Central memory CD8-positive, alpha-beta T cell (primary cell): ENCODE measurements around the gene DCDC2C.

ENCODE experiments used
- ATAC-seq: fragments of 150-1000 bp; cut with Tn5 transposase; replicated peaks from 2 replicates; pipeline ENCODE4 v1.10.0; 2022; ENCODE audit warnings: mild to moderate bottlenecking, moderate FRiP score, moderate number of reproducible peaks; ENCODE audit not compliant: poor library complexity, severe bottlenecking; ENCODE audit errors: extremely low read depth
- DNase-seq, 2 donors: peaks; one replicate each; pipeline ENCODE4 v3.0.0; 2021; ENCODE audit warnings: low spot score in 2 of 2
- H3K27ac Mint-ChIP-seq: one replicate; pipeline ENCODE4 v1.8.0; 2022; ENCODE audit warnings: low read depth, mild to moderate bottlenecking, moderate library complexity, mixed read lengths
- H3K27me3 Mint-ChIP-seq: one replicate; pipeline ENCODE4 v1.8.0; 2022; ENCODE audit warnings: mixed read lengths
- H3K36me3 Mint-ChIP-seq: one replicate; pipeline ENCODE4 v1.8.0; 2022; ENCODE audit warnings: mild to moderate bottlenecking, moderate library complexity, mixed read lengths; ENCODE audit not compliant: insufficient read depth
- H3K4me1 Mint-ChIP-seq: one replicate; pipeline ENCODE4 v1.8.0; 2022; ENCODE audit warnings: mixed read lengths
- H3K4me3 Mint-ChIP-seq: one replicate; pipeline ENCODE4 v1.8.0; 2022; ENCODE audit warnings: mild to moderate bottlenecking, moderate library complexity, mixed read lengths
- H3K9me3 Mint-ChIP-seq: one replicate; pipeline ENCODE4 v1.8.0; 2022; ENCODE audit warnings: mixed read lengths

The DCDC2C gene

DNA sequence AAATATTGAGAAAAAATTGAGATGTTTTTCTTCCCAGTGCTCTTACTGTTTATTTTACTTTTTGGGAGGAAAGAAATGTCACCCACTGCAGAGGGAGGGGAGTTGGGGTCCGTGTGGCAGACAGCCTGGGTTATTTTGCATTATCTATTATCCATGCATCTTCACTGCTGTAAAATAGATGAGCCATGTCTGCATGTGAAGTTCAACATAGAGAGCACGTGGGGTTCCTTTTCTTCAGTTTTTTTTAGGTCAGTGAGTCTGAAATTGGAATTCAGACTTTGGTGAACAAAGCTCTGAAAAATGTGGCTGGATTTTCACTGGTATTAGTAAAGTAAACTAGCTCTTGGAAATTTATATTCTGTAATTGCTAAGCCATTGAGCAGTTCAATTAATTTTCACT lies 2.4 kb downstream of the DCDC2C start:
- H3K9me3 Mint-ChIP-seq = no peaks in the 10 kb centered on the region
- no peak for DNase-seq
- H3K36me3 Mint-ChIP-seq = no peaks in the 10 kb centered on the region
- no peaks in the 10 kb centered on the region for H3K4me1 Mint-ChIP-seq
- H3K27ac Mint-ChIP-seq = no peak overlapping the region
- no peak overlapping the region for H3K4me3 Mint-ChIP-seq
- H3K27me3 Mint-ChIP-seq = peaks cover 44% of the 10 kb centered on the region
- no peak for ATAC-seq

DNA sequence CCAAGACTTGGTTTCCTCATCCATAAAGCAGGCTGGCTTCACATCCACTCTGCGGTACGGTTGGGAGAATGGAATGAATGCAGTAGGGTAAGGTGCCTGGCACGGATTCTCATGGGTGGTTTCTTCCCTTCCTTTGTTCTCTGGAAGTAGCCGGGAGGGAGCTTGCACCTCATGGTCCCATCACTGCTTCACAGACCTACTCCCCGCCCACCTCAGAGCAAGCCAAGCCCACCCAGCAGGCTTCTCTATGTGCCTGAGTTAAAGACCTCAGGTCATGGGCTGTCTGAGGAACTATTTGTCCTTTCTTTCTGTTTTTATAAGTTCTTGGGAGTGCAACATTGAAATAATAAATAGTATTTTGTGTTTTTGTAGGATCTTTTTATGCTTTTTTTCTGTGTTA lies 3.5 kb downstream of the DCDC2C start:
- Mint-ChIP-seq H3K9me3 (no peaks in the 10 kb centered on the region), H3K4me3 (no peak overlapping the region), H3K27me3 (peaks cover 36% of the 10 kb centered on the region), H3K4me1 (no peaks in the 10 kb centered on the region), H3K36me3 (no peaks in the 10 kb centered on the region), H3K27ac (no peak overlapping the region)
- DNase-seq (no peak), ATAC-seq (no peak)

DNA sequence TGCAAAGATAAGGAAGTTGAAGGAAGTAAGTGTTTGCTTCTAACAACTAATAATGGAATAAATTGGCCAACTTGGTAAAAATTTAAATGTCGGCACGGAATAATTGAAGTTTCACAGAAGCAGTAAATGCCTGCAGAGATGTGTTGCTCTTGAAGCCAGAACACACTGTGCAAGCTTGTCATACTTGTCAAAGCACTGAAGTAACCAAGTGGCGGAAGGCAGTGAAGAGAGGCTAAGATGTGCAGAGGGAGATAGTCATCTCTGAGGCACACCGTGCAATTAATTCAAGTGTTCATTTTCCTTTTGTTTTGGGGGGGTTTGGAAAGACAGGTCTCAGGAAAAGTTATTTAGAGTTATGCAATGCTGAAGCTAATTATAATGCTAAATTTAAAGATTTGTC lies 5.2 kb downstream of the DCDC2C start:
- ATAC-seq (no peak), DNase-seq (no peak)
- no peak overlapping the region for H3K27ac Mint-ChIP-seq
- no peak overlapping the region for H3K4me3 Mint-ChIP-seq
- H3K36me3 Mint-ChIP-seq = no peaks in the 10 kb centered on the region
- H3K27me3 Mint-ChIP-seq = peaks cover 22% of the 10 kb centered on the region
- no peaks in the 10 kb centered on the region for H3K4me1 Mint-ChIP-seq
- no peaks in the 10 kb centered on the region for H3K9me3 Mint-ChIP-seq

DNA sequence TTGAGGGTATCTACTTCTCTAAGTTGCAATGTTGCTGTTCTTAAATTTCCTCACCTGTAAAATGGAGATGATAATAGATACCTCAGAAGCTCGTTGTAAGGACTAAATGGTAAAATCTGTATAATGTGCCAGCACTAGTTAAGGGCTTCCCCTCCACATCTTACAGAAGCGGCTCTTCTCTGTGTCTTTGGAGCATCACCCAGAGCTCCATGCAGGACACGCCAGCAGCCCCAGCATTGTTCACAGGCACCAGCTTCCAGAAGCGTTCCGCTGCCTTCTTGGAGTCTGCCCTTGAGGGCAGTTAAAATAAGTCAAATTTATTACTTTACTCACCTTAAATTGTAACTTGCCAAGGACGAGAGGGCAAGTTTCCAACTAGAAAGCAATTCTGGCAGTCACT lies 5.8 kb downstream of the DCDC2C start:
- DNase-seq (no peak), ATAC-seq (no peak)
- no peak overlapping the region for H3K4me3 Mint-ChIP-seq
- H3K9me3 Mint-ChIP-seq = no peaks in the 10 kb centered on the region
- H3K4me1 Mint-ChIP-seq = no peaks in the 10 kb centered on the region
- H3K36me3 Mint-ChIP-seq = no peaks in the 10 kb centered on the region
- peaks cover 22% of the 10 kb centered on the region for H3K27me3 Mint-ChIP-seq
- H3K27ac Mint-ChIP-seq = no peak overlapping the region

DNA sequence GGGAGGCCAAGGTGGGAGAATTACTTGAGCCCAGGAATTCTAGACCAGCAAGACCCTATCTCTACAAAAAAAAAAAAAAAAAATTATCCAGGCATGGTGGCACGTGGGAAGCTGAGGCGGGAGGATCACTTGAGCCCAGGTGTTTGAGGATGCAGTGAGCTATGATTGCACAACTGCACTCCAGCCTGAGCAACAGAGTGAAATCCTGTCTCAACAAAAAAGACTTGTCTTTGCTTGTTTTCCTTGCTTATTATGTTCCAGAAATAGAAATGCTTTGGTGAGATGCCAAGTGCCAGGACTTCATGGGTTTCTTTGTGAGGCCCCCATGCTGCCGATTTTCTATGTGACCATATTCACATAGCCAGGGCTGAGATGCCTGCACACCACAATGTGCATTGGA lies 9.0 kb downstream of the DCDC2C start:
- ATAC-seq (no peak), DNase-seq (no peak)
- H3K27me3 Mint-ChIP-seq = peaks cover 8% of the 10 kb centered on the region
- H3K4me1 Mint-ChIP-seq = no peaks in the 10 kb centered on the region
- H3K9me3 Mint-ChIP-seq = no peaks in the 10 kb centered on the region
- H3K27ac Mint-ChIP-seq = no peak overlapping the region
- no peak overlapping the region for H3K4me3 Mint-ChIP-seq
- no peaks in the 10 kb centered on the region for H3K36me3 Mint-ChIP-seq

DNA sequence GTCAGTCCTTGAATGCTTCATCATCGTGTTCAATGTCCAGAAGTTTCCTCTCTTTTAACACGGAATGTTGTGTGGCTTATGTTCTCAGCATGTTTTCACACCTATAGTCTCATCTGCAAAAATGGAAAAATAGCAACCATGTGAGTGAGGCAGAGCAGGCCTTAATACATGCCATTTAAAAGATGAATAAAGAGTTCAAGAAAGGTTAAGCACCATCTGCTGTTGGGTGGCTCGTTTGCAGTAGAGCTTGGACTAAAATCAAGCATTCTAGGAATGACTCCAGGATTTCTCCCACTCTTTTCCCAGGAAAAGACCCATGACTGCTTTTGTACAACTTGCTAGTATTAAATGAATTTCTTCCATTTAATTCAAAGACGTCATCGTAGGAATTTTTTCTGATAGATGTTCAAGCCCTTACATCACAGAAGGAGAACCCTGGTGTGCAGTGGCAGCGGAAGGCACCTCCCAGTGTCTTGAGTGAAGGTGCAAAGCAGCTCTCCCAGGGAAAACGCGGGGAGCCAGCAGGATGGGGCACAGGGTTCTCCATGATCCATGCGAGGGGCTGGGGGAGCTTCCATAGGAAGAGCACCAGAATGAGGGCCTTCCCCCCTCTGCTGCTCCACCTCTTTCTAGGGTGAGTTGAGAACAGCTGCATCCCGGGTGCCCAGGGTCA lies 9.6 kb downstream of the DCDC2C start:
- no peaks in the 10 kb centered on the region for H3K9me3 Mint-ChIP-seq
- H3K27me3 Mint-ChIP-seq = peaks cover 8% of the 10 kb centered on the region
- DNase-seq (no peak), ATAC-seq (no peak)
- no peak overlapping the region for H3K4me3 Mint-ChIP-seq
- H3K27ac Mint-ChIP-seq = no peak overlapping the region
- H3K4me1 Mint-ChIP-seq = no peaks in the 10 kb centered on the region
- no peaks in the 10 kb centered on the region for H3K36me3 Mint-ChIP-seq

DNA sequence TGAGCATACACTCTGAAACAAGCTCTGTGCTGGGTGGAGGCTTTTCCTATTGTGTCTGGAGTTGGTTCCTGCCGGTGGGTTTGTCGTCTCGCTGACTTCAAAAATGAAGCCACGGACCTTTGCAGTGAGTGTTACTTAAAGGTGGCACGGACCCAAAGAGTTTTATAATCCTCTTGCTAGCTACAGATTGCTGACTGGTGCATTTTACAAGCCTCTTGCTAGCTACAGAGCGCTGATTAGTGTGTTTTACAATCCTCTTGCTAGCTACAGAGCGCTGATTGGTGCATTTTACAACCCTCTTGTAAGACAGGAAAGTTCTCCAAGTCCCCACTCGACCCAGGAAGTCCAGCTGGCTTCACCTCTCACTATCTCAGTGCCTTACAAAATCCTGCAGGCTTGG lies 15.3 kb downstream of the DCDC2C start:
- Mint-ChIP-seq H3K27me3 (peaks cover 17% of the 10 kb centered on the region), H3K27ac (no peak overlapping the region), H3K4me1 (no peaks in the 10 kb centered on the region), H3K9me3 (no peaks in the 10 kb centered on the region), H3K36me3 (no peaks in the 10 kb centered on the region), H3K4me3 (no peak overlapping the region)
- DNase-seq = no peak
- no peak for ATAC-seq

DNA sequence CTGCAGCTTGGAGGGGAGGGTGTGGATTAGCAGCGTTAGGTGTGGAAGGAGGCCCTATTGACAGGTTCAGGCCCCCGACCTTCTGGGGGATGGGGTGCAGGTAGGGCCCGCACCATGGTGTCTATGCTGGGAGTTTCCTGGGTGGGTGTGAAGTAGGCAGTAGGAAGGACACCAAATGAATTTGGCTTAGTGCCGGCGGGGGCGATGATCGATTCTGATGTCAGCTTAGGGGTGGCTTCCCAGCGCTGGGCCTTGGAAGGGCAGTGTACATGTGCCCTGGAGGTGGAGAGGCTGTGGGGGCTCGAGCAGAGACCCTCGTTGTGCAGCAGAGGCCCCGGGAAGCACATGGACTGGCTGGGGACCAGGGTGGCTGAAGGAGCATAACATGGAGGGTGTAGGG lies 21.6 kb downstream of the DCDC2C start:
- Mint-ChIP-seq H3K27ac (no peak overlapping the region), H3K36me3 (peaks cover 2% of the 10 kb centered on the region), H3K27me3 (peaks cover 59% of the 10 kb centered on the region), H3K4me3 (no peak overlapping the region), H3K4me1 (no peaks in the 10 kb centered on the region), H3K9me3 (no peaks in the 10 kb centered on the region)
- no peak for DNase-seq
- no peak for ATAC-seq

DNA sequence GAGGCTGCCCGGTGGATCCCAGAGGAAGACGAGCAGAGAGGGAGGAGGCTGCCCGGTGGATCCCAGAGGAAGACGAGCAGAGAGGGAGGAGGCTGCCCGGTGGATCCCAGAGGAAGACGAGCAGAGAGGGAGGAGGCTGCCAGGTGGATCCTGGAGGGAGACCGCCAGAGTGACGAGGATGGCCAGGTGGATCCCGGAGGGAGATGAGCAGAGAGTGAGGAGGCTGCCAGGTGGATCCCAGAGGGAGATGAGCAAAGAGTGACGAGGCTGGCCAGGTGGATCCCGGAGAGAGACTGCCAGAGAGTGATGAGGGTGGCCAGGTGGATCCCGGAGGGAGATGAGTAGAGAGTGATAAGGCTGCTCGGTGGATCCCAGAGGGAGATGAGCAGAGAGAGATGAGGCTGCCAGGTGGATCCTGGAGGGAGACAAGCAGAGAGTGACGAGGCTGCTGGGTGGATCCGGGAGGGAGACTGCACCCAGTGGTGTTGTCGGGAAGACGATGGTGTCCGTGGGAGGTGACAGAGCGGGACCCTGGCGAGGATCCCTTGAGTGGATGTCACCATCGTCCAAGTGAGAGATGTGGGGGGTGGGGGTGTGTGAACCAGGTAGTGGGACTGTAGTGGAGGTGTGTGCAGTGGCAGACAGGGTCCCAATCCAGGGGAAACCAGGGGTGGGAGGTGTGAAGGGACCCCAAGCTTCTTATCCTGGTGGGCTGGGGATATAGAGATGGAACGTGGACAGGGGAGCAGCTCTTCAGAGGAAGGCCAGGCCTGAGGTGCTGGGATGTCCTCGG lies 22.3 kb downstream of the DCDC2C start:
- Mint-ChIP-seq H3K4me1 (no peaks in the 10 kb centered on the region), H3K4me3 (no peak overlapping the region), H3K27me3 (peaks cover 61% of the 10 kb centered on the region), H3K9me3 (no peaks in the 10 kb centered on the region), H3K36me3 (peaks cover 2% of the 10 kb centered on the region), H3K27ac (no peak overlapping the region)
- DNase-seq (no peak), ATAC-seq (peak; percentile 10)

DNA sequence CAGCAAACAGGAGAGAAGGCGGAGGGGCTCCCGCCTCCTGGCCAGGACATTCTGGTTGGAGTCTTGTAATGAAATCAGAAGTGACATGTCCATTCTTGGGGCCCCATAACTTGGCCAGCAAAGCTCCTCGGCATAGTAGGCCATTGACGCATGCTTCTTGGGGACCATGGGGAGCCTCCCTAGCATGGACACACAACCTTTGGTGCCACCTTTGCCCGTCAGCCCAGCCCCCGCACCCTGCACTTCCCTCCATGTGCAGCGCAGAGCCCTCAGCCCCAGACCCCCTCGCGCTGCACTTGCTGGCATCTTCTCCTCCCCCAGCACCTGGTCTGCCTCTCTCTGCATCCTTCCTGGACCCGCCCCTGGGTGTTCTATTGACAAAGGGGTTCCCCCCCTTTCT lies 23.1 kb downstream of the DCDC2C start:
- ATAC-seq = no peak
- Mint-ChIP-seq H3K36me3 (peaks cover 2% of the 10 kb centered on the region), H3K4me1 (no peaks in the 10 kb centered on the region), H3K9me3 (no peaks in the 10 kb centered on the region), H3K27ac (no peak overlapping the region), H3K4me3 (no peak overlapping the region), H3K27me3 (peaks cover 63% of the 10 kb centered on the region)
- DNase-seq = no peak

DNA sequence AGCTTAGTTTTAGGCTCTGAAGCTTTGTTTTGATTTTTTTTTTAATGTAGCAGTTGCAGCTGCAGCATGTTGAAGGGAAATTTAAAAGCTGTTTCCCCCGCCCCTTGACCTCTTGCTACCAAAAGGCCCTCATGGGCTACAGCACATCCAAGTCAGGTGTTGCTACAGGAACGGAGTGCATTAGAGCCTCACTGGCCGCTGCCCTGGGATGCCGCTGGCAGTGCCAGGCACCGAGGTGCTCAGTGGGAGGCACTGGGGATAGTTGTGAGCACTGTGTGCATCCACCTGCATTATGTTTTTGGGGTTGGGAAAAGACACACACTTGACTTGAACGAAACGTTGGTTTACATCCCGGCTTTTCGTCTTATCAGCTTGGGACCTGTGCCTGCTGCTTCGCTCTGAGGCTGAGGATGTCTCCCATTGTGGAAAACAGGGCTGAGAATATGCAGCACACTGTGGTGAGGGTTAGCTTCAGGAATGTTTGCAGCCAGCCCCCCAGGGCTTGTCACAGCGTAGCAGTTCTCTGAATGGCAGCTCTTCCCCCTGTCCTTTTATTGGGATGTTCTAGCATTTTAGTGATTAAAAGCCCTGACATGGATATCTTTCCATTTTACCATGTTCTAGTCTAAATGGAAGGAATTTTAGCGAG lies 24.1 kb downstream of the DCDC2C start:
- Mint-ChIP-seq H3K4me1 (no peaks in the 10 kb centered on the region), H3K9me3 (no peaks in the 10 kb centered on the region), H3K27me3 (peaks cover 67% of the 10 kb centered on the region), H3K27ac (no peak overlapping the region), H3K36me3 (peaks cover 2% of the 10 kb centered on the region), H3K4me3 (no peak overlapping the region)
- ATAC-seq (no peak), DNase-seq (no peak)

DNA sequence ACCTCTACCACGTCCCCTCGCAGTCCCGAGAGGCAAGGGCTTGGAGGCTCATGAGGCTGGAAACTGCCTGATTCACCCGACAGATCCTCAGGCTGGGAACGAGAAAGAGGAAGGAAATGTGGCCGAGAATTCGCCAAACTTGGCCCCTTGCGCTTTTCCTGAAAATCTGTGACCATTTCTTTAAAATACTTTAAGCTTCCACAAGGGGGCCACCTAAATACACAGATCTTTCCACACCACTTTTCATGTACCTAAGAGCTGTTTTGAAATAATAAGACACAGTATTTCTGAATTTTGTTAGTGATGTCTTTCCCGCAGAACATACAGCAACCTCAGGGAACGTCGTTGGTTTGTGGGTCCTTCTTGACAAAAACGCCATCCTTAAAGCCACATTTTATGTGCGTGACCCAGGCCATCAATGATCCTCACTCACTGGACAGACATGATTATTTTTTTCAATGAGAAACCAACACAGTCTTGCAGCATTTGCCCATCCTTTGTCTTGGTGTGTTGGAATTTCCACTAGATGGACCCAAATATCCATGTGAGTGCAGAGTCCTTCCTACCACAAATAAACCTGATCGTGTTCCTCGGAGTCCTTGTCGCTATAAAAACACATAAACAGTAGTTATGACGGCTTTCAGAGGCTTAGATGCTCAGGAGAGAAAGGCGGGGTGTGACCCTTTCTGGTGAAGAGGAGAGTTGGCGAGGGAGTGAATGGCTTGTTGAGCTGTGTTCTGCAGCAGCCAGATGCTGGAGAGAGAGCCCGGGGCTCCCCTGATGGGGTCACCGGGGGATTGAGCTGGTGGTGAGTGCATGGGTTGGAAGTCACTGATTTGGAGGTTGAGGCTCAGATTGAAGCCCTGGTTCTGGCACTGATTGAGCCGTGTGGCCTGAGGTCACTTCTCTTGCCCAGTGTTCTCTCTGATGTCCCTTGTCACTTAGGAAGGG lies 25.0 kb downstream of the DCDC2C start:
- no peak for ATAC-seq
- Mint-ChIP-seq H3K27me3 (peaks cover 58% of the 10 kb centered on the region), H3K4me3 (no peak overlapping the region), H3K36me3 (peaks cover 2% of the 10 kb centered on the region), H3K4me1 (no peaks in the 10 kb centered on the region), H3K9me3 (no peaks in the 10 kb centered on the region), H3K27ac (no peak overlapping the region)
- no peak for DNase-seq
